Parietal lobe (tissue), 2 donors: ENCODE measurements around the gene CPAMD8. TPM values are rescaled to one million over a fixed set of nuclear protein-coding genes. Genes with fewer than 3 reads are reported as not detected.

ENCODE experiments used
- small RNA-seq: library from RNA; depleted of rRNA; stranded (forward); fragments of <200 nt; gene quantifications from one replicate; pipeline ENCODE3, GENCODE V24; 2014; ENCODE audit warnings: low replicate concordance
- total RNA-seq: library from RNA; depleted of rRNA; stranded (reverse); fragments of >200 nt; gene quantifications from one replicate; pipeline ENCODE4 v1.2.3, GENCODE V29; 2014

The CPAMD8 gene
- total RNA-seq, result 8.1 TPM

GRCh38 chr19:17026706-17027534 lies at the start of gene CPAMD8:
Gene CPAMD8 (minus strand): TSS chr19:17026810. CDS start chr19:17026642, 168 bp downstream.

GRCh38 chr19:17075035-17075863 lies 48.6 kb upstream of the CPAMD8 start, which contains the start of the genes HAUS8 and MYO9B:
Gene HAUS8 (minus strand): TSS chr19:17075452. CDS start chr19:17075422, 30 bp downstream.
Gene MYO9B (plus strand): TSS chr19:17075777. CDS start chr19:17101718, 25,941 bp downstream.

GRCh38 chr19:16888629-16889365 lies 137.8 kb downstream of the CPAMD8 start, which contains the start of gene F2RL3:
Gene F2RL3 (plus strand): TSS chr19:16888999. CDS start chr19:16889190, 191 bp downstream.

Small RNA genes lying within 50 kb of the gene (small RNA-seq; reads per million reads assigned to genes)
- gene RN7SL823P (not detected), gene RN7SL835P (not detected)

Other genes with a start within 250 kb of the CPAMD8 start
- gene SIN3B, start 197.4 kb downstream of the CPAMD8 start, total RNA-seq, result 81.7 TPM
- not detected for gene F2RL3, start 137.8 kb downstream of the CPAMD8 start, total RNA-seq
- 2.5 TPM for gene HAUS8, start 48.6 kb upstream of the CPAMD8 start, total RNA-seq
- gene MYO9B, start 49.0 kb upstream of the CPAMD8 start, total RNA-seq, result 86.1 TPM
- gene USE1, start 188.5 kb upstream of the CPAMD8 start, total RNA-seq, result 19.4 TPM
- 0.94 TPM for gene OCEL1, start 199.4 kb upstream of the CPAMD8 start, total RNA-seq
- 7.8 TPM for gene NR2F6, start 219.1 kb upstream of the CPAMD8 start, total RNA-seq
- gene USHBP1, start 237.9 kb upstream of the CPAMD8 start, total RNA-seq, result 1.3 TPM
- 61.3 TPM for gene BABAM1, start 240.6 kb upstream of the CPAMD8 start, total RNA-seq